Lung (tissue), 16 donors: ENCODE measurements around the gene KLRF1. TPM values are rescaled to one million over a fixed set of nuclear protein-coding genes. Genes with fewer than 3 reads are reported as not detected.

Experiments
- ATAC-seq: fragments of 200-7000 bp; cut with Tn5 transposase; one replicate; pipeline ENCODE4 v1.9.1; 2020; ENCODE audit warnings: moderate number of reproducible peaks; ENCODE audit not compliant: insufficient read depth, low FRiP score
- DNase-seq, 3 donors: peaks; one replicate each; pipeline ENCODE4 v3.0.0-alpha.2; 2013 to 2017
- H3K27ac ChIP-seq, 2 donors: one replicate each; pipeline ENCODE4 v1.5.1; 2013; ENCODE audit warnings: mild to moderate bottlenecking in 2 of 2, moderate library complexity in 2 of 2, control low read depth in 1 of 2, inconsistent platforms in 1 of 2, low read depth in 1 of 2, low read length in 1 of 2
- H3K27me3 ChIP-seq, 3 donors: one replicate each; pipeline ENCODE4 v1.5.1; 2013; ENCODE audit warnings: low read length in 2 of 3; ENCODE audit not compliant: control insufficient read depth in 3 of 3, insufficient read depth in 3 of 3
- H3K36me3 ChIP-seq, 4 donors: one replicate each; pipeline ENCODE4 v1.5.1; 2013; ENCODE audit warnings: low read length in 4 of 4, mild to moderate bottlenecking in 1 of 4, moderate library complexity in 1 of 4; ENCODE audit not compliant: control insufficient read depth in 4 of 4, insufficient read depth in 4 of 4
- H3K4me1 ChIP-seq, 5 donors: one replicate each; pipeline ENCODE4 v1.5.1; 2013; ENCODE audit warnings: low read length in 5 of 5, mild to moderate bottlenecking in 2 of 5, moderate library complexity in 1 of 5; ENCODE audit not compliant: control insufficient read depth in 5 of 5, insufficient read depth in 5 of 5
- H3K4me3 ChIP-seq: one replicate; pipeline ENCODE4 v1.5.1; 2013; ENCODE audit warnings: mild to moderate bottlenecking, control low read depth, moderate library complexity
- H3K9ac ChIP-seq, 2 donors: one replicate each; pipeline ENCODE4 v1.5.1; 2013; ENCODE audit warnings: low read length in 2 of 2, control low read depth in 1 of 2; ENCODE audit not compliant: insufficient read depth in 1 of 2
- H3K9me3 ChIP-seq, 4 donors: one replicate each; pipeline ENCODE4 v1.5.1; 2013; ENCODE audit warnings: low read length in 3 of 4, mild to moderate bottlenecking in 1 of 4, moderate library complexity in 1 of 4; ENCODE audit not compliant: control insufficient read depth in 4 of 4, insufficient read depth in 3 of 4
- CTCF ChIP-seq: IDR thresholded peaks from 2 replicates; pipeline ENCODE4 v1.5.1; 2012; ENCODE audit warnings: mild to moderate bottlenecking; ENCODE audit errors: control extremely low read depth, extremely low read depth
- WGBS, 2 donors: extraction: QIAGEN DNeasy Blood & Tissue Kit; methylation state at CpG; one replicate each; pipeline ENCODE4 v1.1.7; 2013; 5-methylcytosine and 5-hydroxymethylcytosine counted together
- long read RNA-seq, 5 donors: transcript quantifications; one replicate each; lab custom pipeline, GENCODE V29; 2026
- polyA plus RNA-seq, 2 donors: library from polyadenylated mRNA; stranded (reverse); fragments of 200-250 nt; gene quantifications; one replicate each; pipeline ENCODE4 v1.2.1, GENCODE V29; 2013
- total RNA-seq, 2 donors: library from RNA; depleted of rRNA in 1 of 2; stranded (reverse); fragments of >200 nt in 1 of 2; gene quantifications; one replicate each; pipeline ENCODE4 v1.2.1, GENCODE V29; 2014 to 2021
- donor health status: control.
- donor health status: control.
- donor health status: Bipolar disorder and iron deficiency.
- donor health status: healthy.
- donor health status: DM: yes; HTN: yes; CAD: no.

Gene KLRF1
- total RNA-seq (1 to 10 TPM; 1.1 to 2.2 TPM), polyA plus RNA-seq (1 to 10 TPM; 1.4 TPM)
- long read RNA-seq, donor 1: 0 reads
- long read RNA-seq, donor 2: 0 reads
- long read RNA-seq, donor 3: 0 reads
- long read RNA-seq, donor 4: 0 reads
- long read RNA-seq, donor 5: 0 reads

GRCh38 chr12:9827209-9827888 lies at the start of gene KLRF1:
Gene KLRF1, plus strand, starts transcription at chr12:9827481. Its CDS starts 64 bp downstream, at chr12:9827545.
- ATAC-seq: no peak
- no peak within 1 kb of the TSS for H3K27ac ChIP-seq
- TF ChIP-seq CTCF: no peak
- H3K27me3 ChIP-seq: no peaks in the 10 kb centered on the region
- no peak for DNase-seq
- H3K4me3 ChIP-seq: no peak within 1 kb of the TSS
- 91 to 97% methylated on average over 3 of the region's 3 CpGs for WGBS, 2 donors
- no peaks in the 10 kb centered on the region for H3K4me1 ChIP-seq
- no peak within 1 kb of the TSS for H3K9ac ChIP-seq
- no peaks in the 10 kb centered on the region for H3K36me3 ChIP-seq
- no peaks in the 10 kb centered on the region for H3K9me3 ChIP-seq

GRCh38 chr12:9779209-9779608 lies 48.1 kb upstream of the KLRF1 start:
- Histone ChIP-seq H3K27ac (no peak overlapping the region), H3K36me3 (no peaks in the 10 kb centered on the region), H3K4me1 (no peaks in the 10 kb centered on the region), H3K27me3 (no peaks in the 10 kb centered on the region), H3K9ac (no peak overlapping the region), H3K4me3 (no peak overlapping the region), H3K9me3 (peaks cover 0 to 3% (median 0%) of the 10 kb centered on the region in 4 donors)
- WGBS, 2 donors: 62 to 68% methylated on average over 4 of the region's 4 CpGs
- TF ChIP-seq CTCF: no peak
- ATAC-seq: no peak
- no peak for DNase-seq

- Histone ChIP-seq H3K4me1 (no peaks in the 10 kb centered on the region), H3K9ac (no peak overlapping the region), H3K36me3 (no peaks in the 10 kb centered on the region), H3K27ac (no peak overlapping the region), H3K27me3 (no peaks in the 10 kb centered on the region), H3K9me3 (peaks cover 0 to 3% (median 0%) of the 10 kb centered on the region in 4 donors), H3K4me3 (no peak overlapping the region)
- WGBS, 2 donors: 89 to 96% methylated on average over 2 of the region's 2 CpGs
- DNase-seq: no peak
- TF ChIP-seq CTCF: no peak
- no peak for ATAC-seq
Measured at GRCh38 chr12:9781360-9781759, 45.9 kb upstream of the KLRF1 start.
